Heart right ventricle (tissue), 16 donors: Measurements from ENCODE around the gene PLEKHG4. TPM values are rescaled to one million over a fixed set of nuclear protein-coding genes. Genes with fewer than 3 reads are reported as not detected.

Experiments
- ATAC-seq, 8 donors: fragments of 200-7000 bp; cut with Tn5 transposase; one replicate each; pipeline ENCODE4 v1.9.1; 2020; ENCODE audit warnings: mild to moderate bottlenecking in 8 of 8, moderate library complexity in 8 of 8, moderate number of reproducible peaks in 1 of 8
- DNase-seq, 2 donors: peaks; one replicate each; pipeline ENCODE4 v3.0.0-alpha.2; 2020
- H3K27ac ChIP-seq, 10 donors: fragments of 200-600 bp; sonication (generic) in 2 of 10; one replicate each; pipeline versions ENCODE4 v1.5.0 to v1.8.0; 2020 to 2022; ENCODE audit warnings: mild to moderate bottlenecking in 3 of 10
- H3K27me3 ChIP-seq, 7 donors: fragments of 200-600 bp; one replicate each; pipeline ENCODE4 v1.8.0; 2021 to 2022; ENCODE audit warnings: mild to moderate bottlenecking in 2 of 7
- H3K36me3 ChIP-seq, 9 donors: fragments of 200-600 bp; sonication (generic) in 1 of 9; one replicate each; pipeline versions ENCODE4 v1.5.0 to v1.8.0; 2020 to 2022; ENCODE audit warnings: mild to moderate bottlenecking in 2 of 9
- H3K4me1 ChIP-seq, 9 donors: fragments of 200-600 bp; sonication (generic) in 1 of 9; one replicate each; pipeline versions ENCODE4 v1.5.0 to v1.8.0; 2020 to 2022; ENCODE audit warnings: mild to moderate bottlenecking in 4 of 9
- H3K4me3 ChIP-seq, 10 donors: fragments of 200-600 bp; sonication (generic) in 2 of 10; one replicate each; pipeline versions ENCODE4 v1.5.0 to v1.8.0; 2020 to 2022; ENCODE audit warnings: mild to moderate bottlenecking in 7 of 10, moderate library complexity in 2 of 10
- H3K9me3 ChIP-seq, 11 donors: fragments of 200-600 bp in 10 of 11; sonication (generic) in 2 of 11; one replicate each; pipeline versions ENCODE4 v1.5.0 to v1.8.0; 2013 to 2022; ENCODE audit warnings: mild to moderate bottlenecking in 2 of 11, control low read depth in 1 of 11, moderate library complexity in 1 of 11
- CTCF ChIP-seq, 9 donors: fragments of 200-600 bp; sonication (generic) in 2 of 9; IDR thresholded peaks; one replicate each; pipeline versions ENCODE4 v1.5.0 to v1.8.0; 2021 to 2022; ENCODE audit warnings: antibody characterized with exemption in 9 of 9, mild to moderate bottlenecking in 5 of 9, moderate library complexity in 1 of 9
- WGBS, 2 donors: extraction: QIAGEN DNeasy Blood & Tissue Kit; methylation state at CpG; one replicate each; pipeline ENCODE4 v1.1.7; 2013; ENCODE audit warnings: inconsistent platforms in 1 of 2; 5-methylcytosine and 5-hydroxymethylcytosine counted together
- intact Hi-C, 10 donors: fragments of 100-400 bp; cut with DNase I; formaldehyde crosslinking; loops; one replicate each; pipeline versions ENCODE4 v1.11.1 to v1.14.2; 2022
- polyA plus RNA-seq, 2 donors: library from polyadenylated mRNA; stranded (reverse); fragments of 200-250 nt; gene quantifications; one replicate each; pipeline ENCODE4 v1.2.3, GENCODE V29; 2013
- total RNA-seq, 10 donors: library from RNA; stranded (reverse); fragmentation: NEBNext Ultra II Directional in 3 of 10; extraction: Animal tissue kit (Norgen Biotek cat#: 25700) in 3 of 10; gene quantifications; one replicate each; pipeline versions ENCODE4 v1.2.1 to v1.2.4, GENCODE V29; 2021 to 2023
- donor health status: Arrhythmogenic right ventricular cardiomyopathy.
- donor health status: ischemic (EF 13 %, LVEDD 7.1; RV severe dilation, severe dysfunction).
- donor health status: healthy with polysubstance abuse.
- donor health status: DM: no; HTN: yes; CAD: no.
- donor health status: DM: no; HTN: no; CAD: no.
- donor health status: ischemic (EF 25% LVEDD 6.9; RV normal size, moderate dysfunction).
- donor health status: ischemic (EF 25% LVEDD 5.7; RV mildly dilated, moderate dysfunction).
- donor health status: healthy.
- donor health status: DM: yes; HTN: yes; CAD: no.
- donor health status: Ischemic cardiomyopathy.
- donor health status: ischemic (EF 35%, LVEDD 5.7; RV mildly dilated, moderate dysfunction).
- donor health status: nonischemic (EF 11% LVEDD 7.7; RV severe dilation, severe dysfunction).
- donor health status: DM: yes; HTN: yes; CAD: no.
- donor health status: PGD.
- donor health status: ischemic (EF 29% LVEDD 5.4; RV normal size, mild dysfunction).
- donor health status: nonischemic (EF 23%, LVEDD 6.1; RV moderate dilation, normal function).

PLEKHG4 gene
- total and polyA plus RNA-seq, 12 donors: 0.25 to 2.9 (median 0.86) TPM

- intact Hi-C loops: no loop called here
- WGBS, 2 donors: 75 to 77% methylated on average over 5 of the region's 5 CpGs
- Histone ChIP-seq H3K9me3 (peaks cover 0 to 8% (median 0%) of the 10 kb centered on the region in 11 donors), H3K4me1 (peaks cover 4 to 22% (median 7%) of the 10 kb centered on the region in 9 donors), H3K4me3 (no peak overlapping the region), H3K27me3 (peaks cover 0 to 25% (median 7%) of the 10 kb centered on the region in 7 donors), H3K27ac (no peak overlapping the region), H3K36me3 (no peaks in the 10 kb centered on the region)
- no peak for TF ChIP-seq CTCF (IDR thresholded peaks at IDR 0.05)
- DNase-seq (no peak), ATAC-seq (no peak)
These were observed 50.6 kb downstream of the PLEKHG4 start for GRCh38 chr16:67329901-67330300.

GRCh38 chr16:67333315-67333714, 54.0 kb downstream of the PLEKHG4 start:
- intact Hi-C loops: no loop called here
- no peak for ATAC-seq
- H3K27ac ChIP-seq: no peak overlapping the region
- H3K27me3 ChIP-seq: peaks cover 0 to 3% (median 0%) of the 10 kb centered on the region in 7 donors
- no peak for TF ChIP-seq CTCF (IDR thresholded peaks at IDR 0.05)
- no peak for DNase-seq
- H3K36me3 ChIP-seq: no peaks in the 10 kb centered on the region
- H3K4me3 ChIP-seq: no peak overlapping the region
- H3K4me1 ChIP-seq: no peaks in the 10 kb centered on the region
- WGBS, 2 donors: 67 to 75% methylated on average over 2 of the region's 2 CpGs
- peaks cover 0 to 17% (median 0%) of the 10 kb centered on the region in 11 donors for H3K9me3 ChIP-seq

GRCh38 chr16:67336116-67336515, 56.8 kb downstream of the PLEKHG4 start:
- no peak for DNase-seq
- Histone ChIP-seq H3K9me3 (peaks cover 0 to 17% (median 0%) of the 10 kb centered on the region in 11 donors), H3K27me3 (peaks cover 0 to 3% (median 0%) of the 10 kb centered on the region in 7 donors), H3K36me3 (no peaks in the 10 kb centered on the region), H3K4me3 (no peak overlapping the region), H3K4me1 (no peaks in the 10 kb centered on the region), H3K27ac (no peak overlapping the region)
- 77 to 84% methylated on average over 1 of the region's 1 CpG for WGBS, 2 donors
- intact Hi-C loops: no loop called here
- no peak for TF ChIP-seq CTCF (IDR thresholded peaks at IDR 0.05)
- ATAC-seq: no peak

GRCh38 chr16:67336648-67337047, 57.3 kb downstream of the PLEKHG4 start:
- ATAC-seq: no peak

More at GRCh38 chr16:67336648-67337047, 57.3 kb downstream of the PLEKHG4 start:
- Histone ChIP-seq H3K36me3 (no peaks in the 10 kb centered on the region), H3K9me3 (peaks cover 0 to 17% (median 0%) of the 10 kb centered on the region in 11 donors), H3K27ac (no peak overlapping the region), H3K4me1 (no peaks in the 10 kb centered on the region), H3K27me3 (peaks cover 0 to 3% (median 0%) of the 10 kb centered on the region in 7 donors), H3K4me3 (no peak overlapping the region)
- TF ChIP-seq CTCF (IDR thresholded peaks at IDR 0.05): no peak
- intact Hi-C loops: no loop called here
- no peak for DNase-seq
- 89 to 90% methylated on average over 1 of the region's 1 CpG for WGBS, 2 donors

Other genes starting within 250 kb of the PLEKHG4 start
- 10 to 100 TPM in 8 of 10 donors, 1 to 10 TPM in 2; 8.9 to 12.7 (median 11.7) TPM for gene PHAF1, start 169.6 kb upstream of the PLEKHG4 start, total RNA-seq
- 1 to 10 TPM; 7.1 to 7.2 TPM for gene PHAF1, start 169.6 kb upstream of the PLEKHG4 start, polyA plus RNA-seq
- gene B3GNT9, start 128.5 kb upstream of the PLEKHG4 start, total RNA-seq: 10 to 100 TPM in 4 of 10 donors, 1 to 10 TPM in 6; 7.4 to 17.6 (median 9.6) TPM
- gene B3GNT9, start 128.5 kb upstream of the PLEKHG4 start, polyA plus RNA-seq: 10 to 100 TPM in 1 of 2 donors, 1 to 10 TPM in 1; 5.4 to 19.1 TPM
- gene TRADD, start 119.6 kb upstream of the PLEKHG4 start, total RNA-seq: 10 to 100 TPM in 1 of 10 donors, 1 to 10 TPM in 9; 4.8 to 12.4 (median 5.7) TPM
- gene TRADD, start 119.6 kb upstream of the PLEKHG4 start, polyA plus RNA-seq: 10 to 100 TPM in 1 of 2 donors, 1 to 10 TPM in 1; 9.7 to 17.9 TPM
- gene FBXL8, start 119.6 kb upstream of the PLEKHG4 start, total RNA-seq: 10 to 100 TPM in 1 of 10 donors, 1 to 10 TPM in 9; 3.9 to 10.5 (median 5.0) TPM
- 10 to 100 TPM in 1 of 2 donors, 1 to 10 TPM in 1; 8.6 to 17.3 TPM for gene FBXL8, start 119.6 kb upstream of the PLEKHG4 start, polyA plus RNA-seq
- 10 to 100 TPM; 32.9 to 71.3 (median 38.6) TPM for gene HSF4, start 114.8 kb upstream of the PLEKHG4 start, total RNA-seq
- gene HSF4, start 114.8 kb upstream of the PLEKHG4 start, polyA plus RNA-seq: 100 to 1,000 TPM in 1 of 2 donors, 1 to 10 TPM in 1; 9.1 to 199 TPM
- gene NOL3, start 109.0 kb upstream of the PLEKHG4 start, total RNA-seq: 10 to 100 TPM; 71.8 to 92.2 (median 79.9) TPM
- gene NOL3, start 109.0 kb upstream of the PLEKHG4 start, polyA plus RNA-seq: 100 to 1,000 TPM; 115 to 132 TPM
- 10 to 100 TPM in 9 of 10 donors, 1 to 10 TPM in 1; 8.0 to 15.2 (median 12.1) TPM for gene MATCAP1, start 95.6 kb upstream of the PLEKHG4 start, total RNA-seq
- gene MATCAP1, start 95.6 kb upstream of the PLEKHG4 start, polyA plus RNA-seq: 10 to 100 TPM; 13.0 to 30.9 TPM
- 1 to 10 TPM; 1.8 to 4.8 (median 3.0) TPM for gene EXOC3L1, start 89.4 kb upstream of the PLEKHG4 start, total RNA-seq
- gene EXOC3L1, start 89.4 kb upstream of the PLEKHG4 start, polyA plus RNA-seq: 1 to 10 TPM; 7.7 to 8.8 TPM
- 10 to 100 TPM; 21.9 to 45.6 (median 28.6) TPM for gene E2F4, start 87.4 kb upstream of the PLEKHG4 start, total RNA-seq
- gene E2F4, start 87.4 kb upstream of the PLEKHG4 start, polyA plus RNA-seq: 10 to 100 TPM; 33.4 to 38.4 TPM
- 1 to 10 TPM in 1 of 10 donors, under 1 TPM in 9; 0.19 to 1.1 (median 0.42) TPM for gene ELMO3, start 80.4 kb upstream of the PLEKHG4 start, total RNA-seq
- 1 to 10 TPM; 1.3 to 1.9 TPM for gene ELMO3, start 80.4 kb upstream of the PLEKHG4 start, polyA plus RNA-seq
- 10 to 100 TPM in 6 of 10 donors, 1 to 10 TPM in 4; 7.6 to 22.1 (median 11.7) TPM for gene TMEM208, start 52.4 kb upstream of the PLEKHG4 start, total RNA-seq
- gene TMEM208, start 52.4 kb upstream of the PLEKHG4 start, polyA plus RNA-seq: 10 to 100 TPM; 74.7 to 92.0 TPM
- gene FHOD1, start 32.1 kb upstream of the PLEKHG4 start, total RNA-seq: 10 to 100 TPM; 11.6 to 26.2 (median 19.1) TPM
- gene FHOD1, start 32.1 kb upstream of the PLEKHG4 start, polyA plus RNA-seq: 10 to 100 TPM; 16.6 to 71.1 TPM
- gene SLC9A5, start 30.6 kb upstream of the PLEKHG4 start, total RNA-seq: 1 to 10 TPM in 6 of 10 donors, under 1 TPM in 4; 0.71 to 2.4 (median 1.0) TPM
- 1 to 10 TPM in 1 of 2 donors, under 1 TPM in 1; 0.26 to 1.5 TPM for gene SLC9A5, start 30.6 kb upstream of the PLEKHG4 start, polyA plus RNA-seq
- gene KCTD19, start 47.2 kb downstream of the PLEKHG4 start, total RNA-seq: not detected
- gene KCTD19, start 47.2 kb downstream of the PLEKHG4 start, polyA plus RNA-seq: under 1 TPM; 0.01 to 0.22 TPM
- under 1 TPM in 1 of 10 donors, not detected in 9; 0.26 TPM for gene LRRC36, start 47.3 kb downstream of the PLEKHG4 start, total RNA-seq
- under 1 TPM; 0.42 to 0.88 TPM for gene LRRC36, start 47.3 kb downstream of the PLEKHG4 start, polyA plus RNA-seq
- gene TPPP3, start 114.0 kb downstream of the PLEKHG4 start, total RNA-seq: 10 to 100 TPM in 1 of 10 donors, 1 to 10 TPM in 9; 6.4 to 15.9 (median 9.0) TPM
- gene TPPP3, start 114.0 kb downstream of the PLEKHG4 start, polyA plus RNA-seq: 10 to 100 TPM; 21.1 to 26.1 TPM
- 1 to 10 TPM; 3.2 to 6.3 (median 4.2) TPM for gene ZDHHC1, start 136.9 kb downstream of the PLEKHG4 start, total RNA-seq
- gene ZDHHC1, start 136.9 kb downstream of the PLEKHG4 start, polyA plus RNA-seq: 1 to 10 TPM; 3.6 to 4.4 TPM
- gene HSD11B2, start 151.6 kb downstream of the PLEKHG4 start, total RNA-seq: 1 to 10 TPM in 1 of 10 donors, under 1 TPM in 8, not detected in 1; 0.16 to 1.4 (median 0.57) TPM
- gene HSD11B2, start 151.6 kb downstream of the PLEKHG4 start, polyA plus RNA-seq: under 1 TPM; 0.41 to 0.51 TPM
- 10 to 100 TPM; 57.4 to 84.7 (median 67.5) TPM for gene ATP6V0D1, start 201.6 kb downstream of the PLEKHG4 start, total RNA-seq
- 10 to 100 TPM; 12.8 to 73.3 TPM for gene ATP6V0D1, start 201.6 kb downstream of the PLEKHG4 start, polyA plus RNA-seq
- gene AGRP, start 204.0 kb downstream of the PLEKHG4 start, total RNA-seq: not detected
- under 1 TPM in 1 of 2 donors, not detected in 1; 0.10 TPM for gene AGRP, start 204.0 kb downstream of the PLEKHG4 start, polyA plus RNA-seq
- gene RIPOR1, start 249.3 kb downstream of the PLEKHG4 start, total RNA-seq: 10 to 100 TPM; 45.9 to 86.1 (median 73.8) TPM
- gene RIPOR1, start 249.3 kb downstream of the PLEKHG4 start, polyA plus RNA-seq: 10 to 100 TPM; 40.0 to 66.9 TPM